Fibroblast of villous mesenchyme (primary cell): ENCODE measurements around the gene SFTPD. TPM values are rescaled to one million over a fixed set of nuclear protein-coding genes. Genes with fewer than 3 reads are reported as not detected.
"Not testable (repeated sequence)": the region's sequence is repeated elsewhere in the genome, so short reads cannot be mapped to it uniquely, and the experiment has no call there.

Experiments
- DNase-seq: peaks from one replicate; pipeline ENCODE4 v3.0.0-alpha.2; 2010; ENCODE audit warnings: low read depth
- H3K4me3 ChIP-seq: 2 replicates; pipeline ENCODE4 v1.5.1; 2011; ENCODE audit warnings: low read depth, mild to moderate bottlenecking, low read length
- total RNA-seq: library from RNA; depleted of rRNA; stranded (reverse); fragments of >200 nt; gene quantifications from 2 replicates; pipeline ENCODE4 v1.2.3, GENCODE V29; 2012
- TF ChIP-seq, protein P1 (sequence below): IDR thresholded peaks from 2 replicates; pipeline ENCODE4 v1.5.1; 2012; ENCODE audit warnings: low read depth, mild to moderate bottlenecking, low read length; ENCODE audit not compliant: insufficient read depth

Gene SFTPD
- not detected in 2 replicates for total RNA-seq

DNA sequence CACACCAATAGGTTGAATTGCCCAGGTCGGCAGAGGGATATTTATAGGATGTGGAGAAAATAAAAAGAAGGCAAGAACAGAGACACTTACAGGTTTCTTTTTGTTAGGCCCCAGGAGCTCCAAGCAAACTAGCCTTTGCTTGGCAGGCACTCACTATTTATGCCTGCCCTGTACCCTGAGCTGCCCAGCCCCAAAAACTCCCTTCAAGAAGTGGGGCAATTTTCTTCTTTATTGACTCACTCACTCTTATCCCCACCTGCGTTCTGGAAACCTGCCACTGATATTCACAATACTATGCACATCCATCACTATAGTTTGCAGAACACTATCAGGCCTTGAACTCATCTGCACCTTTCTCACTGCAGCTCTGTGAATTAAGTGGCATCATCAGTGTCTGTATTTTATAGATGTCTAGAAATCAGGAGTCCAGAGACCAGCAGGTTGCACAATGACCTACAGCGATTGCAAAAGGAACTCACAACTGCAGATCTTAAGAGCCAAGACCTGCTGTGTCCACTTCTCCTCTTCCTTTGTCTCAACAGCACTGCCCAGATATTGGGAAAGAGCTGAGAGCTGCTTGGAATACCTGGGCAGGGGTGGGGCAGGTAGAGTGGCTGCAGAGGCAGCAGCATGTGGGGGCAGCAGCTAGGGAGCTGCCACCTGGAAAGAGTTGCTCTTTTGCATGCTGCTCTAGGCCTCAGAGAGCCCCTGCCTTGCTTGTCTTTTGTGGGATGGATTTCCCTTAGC lies at the start of gene SFTPD:
TSS of gene SFTPD (minus strand) at position 130 of the 747 bp plus-strand sequence. CDS start 2,446 bp downstream, outside the sequence.
- TF ChIP-seq, protein P1, sequence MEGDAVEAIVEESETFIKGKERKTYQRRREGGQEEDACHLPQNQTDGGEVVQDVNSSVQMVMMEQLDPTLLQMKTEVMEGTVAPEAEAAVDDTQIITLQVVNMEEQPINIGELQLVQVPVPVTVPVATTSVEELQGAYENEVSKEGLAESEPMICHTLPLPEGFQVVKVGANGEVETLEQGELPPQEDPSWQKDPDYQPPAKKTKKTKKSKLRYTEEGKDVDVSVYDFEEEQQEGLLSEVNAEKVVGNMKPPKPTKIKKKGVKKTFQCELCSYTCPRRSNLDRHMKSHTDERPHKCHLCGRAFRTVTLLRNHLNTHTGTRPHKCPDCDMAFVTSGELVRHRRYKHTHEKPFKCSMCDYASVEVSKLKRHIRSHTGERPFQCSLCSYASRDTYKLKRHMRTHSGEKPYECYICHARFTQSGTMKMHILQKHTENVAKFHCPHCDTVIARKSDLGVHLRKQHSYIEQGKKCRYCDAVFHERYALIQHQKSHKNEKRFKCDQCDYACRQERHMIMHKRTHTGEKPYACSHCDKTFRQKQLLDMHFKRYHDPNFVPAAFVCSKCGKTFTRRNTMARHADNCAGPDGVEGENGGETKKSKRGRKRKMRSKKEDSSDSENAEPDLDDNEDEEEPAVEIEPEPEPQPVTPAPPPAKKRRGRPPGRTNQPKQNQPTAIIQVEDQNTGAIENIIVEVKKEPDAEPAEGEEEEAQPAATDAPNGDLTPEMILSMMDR, result no peak
- peak; percentile 11 for DNase-seq
- H3K4me3 ChIP-seq, result no peak within 1 kb of the TSS

DNA sequence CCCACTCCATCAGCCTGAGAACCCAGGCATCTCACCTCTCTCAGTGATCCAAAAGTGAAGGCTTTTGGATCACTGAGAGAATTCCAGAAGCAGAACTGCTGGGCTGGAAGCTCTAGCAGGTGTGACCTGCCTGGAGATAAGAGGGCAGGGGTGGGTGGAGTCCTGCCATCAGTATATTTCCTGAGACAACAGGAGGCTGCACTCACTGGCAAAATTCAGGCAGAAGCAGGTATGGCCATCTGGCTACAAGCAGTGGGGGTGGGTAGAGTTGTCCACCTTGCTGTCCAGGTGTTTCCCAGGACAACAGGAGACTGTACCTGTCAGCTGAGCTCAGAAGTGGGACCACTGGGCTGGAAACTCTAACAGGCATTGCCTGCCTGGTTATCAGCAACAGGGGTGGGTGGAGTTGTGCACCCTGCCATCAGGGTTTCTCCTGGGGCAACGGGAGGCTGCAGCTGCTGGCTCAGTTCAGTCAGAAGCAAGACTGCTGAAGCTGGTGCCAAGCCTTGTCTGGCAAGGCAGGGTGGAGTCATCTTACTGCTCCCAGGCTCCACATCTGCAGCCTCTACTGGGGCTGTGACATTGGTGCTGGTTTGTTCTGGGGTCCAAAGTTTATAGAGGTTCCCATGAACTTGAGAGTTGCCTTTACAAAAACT lies 47.2 kb upstream of the SFTPD start:
- TF ChIP-seq, protein P1, result no peak
- DNase-seq, result no peak
- no peak overlapping the region for H3K4me3 ChIP-seq

DNA sequence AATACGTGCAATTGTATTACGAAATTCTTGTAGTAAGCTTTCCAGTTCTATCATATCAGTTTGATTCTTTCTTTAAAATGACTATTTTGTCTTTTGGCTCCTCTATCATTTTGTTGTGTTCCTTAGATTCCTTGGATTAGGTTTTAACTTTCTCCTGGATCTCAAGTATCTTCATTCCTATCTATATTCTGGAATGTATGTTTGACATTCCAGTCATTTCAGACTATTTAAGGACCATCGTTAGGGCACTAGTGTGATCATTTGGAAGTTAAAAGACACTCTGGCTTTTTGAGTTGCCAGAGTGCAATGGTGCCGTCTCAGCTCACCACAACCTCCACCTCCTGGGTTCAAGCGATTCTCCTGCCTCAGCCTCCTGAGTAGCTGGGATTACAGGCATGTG lies 45.7 kb upstream of the SFTPD start:
- no peak for DNase-seq

DNA sequence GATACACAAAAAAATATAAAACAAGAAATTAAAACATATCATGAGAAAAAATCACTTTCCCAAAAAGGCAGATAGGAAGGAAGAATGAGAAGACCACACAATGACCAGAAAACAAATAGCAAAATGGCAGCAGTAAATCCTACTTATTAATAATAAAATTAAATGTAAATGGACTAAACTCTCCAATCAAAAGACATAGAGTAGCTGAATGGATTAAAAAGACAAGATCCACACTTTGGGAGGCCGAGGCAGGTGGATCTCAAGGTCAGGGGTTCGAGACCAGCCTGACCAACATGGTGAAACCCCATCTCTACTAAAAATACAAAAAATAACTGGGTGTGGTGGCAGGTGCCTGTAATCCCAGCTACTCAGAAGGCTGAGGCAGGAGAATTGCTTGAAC lies 39.3 kb upstream of the SFTPD start:
- not testable (repeated sequence) for DNase-seq, H3K4me3 ChIP-seq

More for the DNA sequence above, 45.7 kb upstream of the SFTPD start:
- TF ChIP-seq, protein P1, result no peak
- no peak overlapping the region for H3K4me3 ChIP-seq

DNA sequence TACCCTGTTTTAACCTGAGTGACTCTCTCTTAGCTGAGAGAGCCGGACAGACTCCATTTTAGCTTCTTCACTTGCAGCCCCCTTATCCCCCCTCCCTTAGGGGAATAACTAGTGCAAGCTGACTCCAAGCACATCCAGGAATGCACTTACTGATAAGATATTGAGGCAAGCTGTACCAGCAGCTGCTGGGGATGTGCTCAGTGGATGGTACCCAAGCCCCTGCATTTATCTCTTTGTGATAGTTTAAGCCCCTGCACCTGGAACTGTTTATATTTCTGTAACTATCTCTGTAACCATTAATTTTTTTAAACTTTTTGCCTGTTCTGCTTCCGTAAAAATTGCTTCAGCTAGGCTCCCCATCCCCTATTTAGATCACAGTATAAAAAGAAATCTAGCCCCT lies 37.8 kb upstream of the SFTPD start:
- peak; percentile 73 for DNase-seq
- H3K4me3 ChIP-seq, result not testable (repeated sequence)

DNA sequence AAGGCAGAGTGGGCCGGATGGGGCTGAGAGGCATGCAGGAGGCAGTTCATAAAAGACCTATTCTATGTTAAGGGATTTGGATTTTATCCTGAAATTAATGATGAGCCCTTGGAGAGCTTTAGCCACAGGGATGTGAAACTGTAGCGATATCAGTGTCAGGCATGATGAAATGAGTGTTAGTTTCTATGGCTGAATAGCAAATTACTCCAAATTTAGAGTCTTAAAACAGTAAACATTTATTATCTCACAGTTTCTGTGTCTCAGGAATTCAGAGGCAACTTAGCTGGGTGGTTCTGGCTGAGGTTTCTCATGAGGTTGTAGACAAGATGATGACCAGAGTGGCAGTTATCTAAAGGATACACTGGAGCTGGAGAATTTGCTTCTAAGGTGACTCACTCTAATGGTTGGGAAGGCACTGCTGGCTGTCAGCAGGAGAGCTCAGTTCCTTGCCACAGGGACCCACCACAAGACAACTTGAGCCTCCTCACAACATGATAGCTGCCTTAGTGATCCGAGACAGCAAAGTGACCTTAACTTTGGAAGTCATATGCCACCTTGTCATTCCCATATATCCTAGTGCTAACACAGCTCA lies 36.7 kb upstream of the SFTPD start:
- DNase-seq, result peak; percentile 80
- H3K4me3 ChIP-seq, result no peak overlapping the region
- TF ChIP-seq, protein P1, result no peak

DNA sequence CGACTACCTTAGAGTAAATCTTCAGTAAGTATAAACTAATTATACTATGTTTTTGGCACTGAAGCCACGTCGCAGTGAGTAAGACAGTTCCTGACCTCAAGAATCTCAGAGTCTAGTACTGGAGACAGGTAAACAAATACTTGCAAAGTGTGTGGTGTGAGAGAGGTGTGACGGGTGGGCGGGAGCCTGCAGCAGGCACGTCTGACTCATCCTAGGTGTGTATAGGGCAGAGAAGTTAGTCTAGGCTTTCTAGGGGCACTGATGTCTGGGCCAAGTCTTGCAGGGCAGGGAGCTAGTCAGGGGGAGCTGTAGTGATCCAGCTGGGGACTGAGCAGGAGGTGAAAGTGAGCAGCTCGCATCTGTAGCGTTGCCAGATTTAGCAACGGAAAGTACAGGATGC lies 35.9 kb upstream of the SFTPD start:
- TF ChIP-seq, protein P1, result no peak
- H3K4me3 ChIP-seq, result no peak overlapping the region
- DNase-seq, result no peak
